ENCODE results near the gene CPNE5.

The CPNE5 gene

DNA sequence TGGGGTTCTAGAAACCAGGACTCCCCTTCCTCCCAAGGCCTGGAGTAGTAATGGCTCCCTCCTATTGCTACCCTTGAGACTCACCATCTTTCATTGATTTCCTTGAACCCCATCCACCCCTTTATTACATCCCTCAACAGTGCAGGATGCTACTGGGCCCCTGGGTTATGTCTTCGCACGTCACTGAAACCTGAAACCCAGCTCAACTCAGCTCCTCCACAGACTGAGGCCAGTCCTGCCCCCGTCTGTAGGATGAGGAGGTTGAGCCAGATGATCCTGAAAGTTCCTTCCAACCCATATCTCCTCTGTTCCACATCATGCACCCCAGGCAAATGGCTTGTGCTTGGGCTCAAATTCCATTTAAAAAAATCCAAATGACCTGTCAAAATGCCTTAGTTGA, 21.4 kb downstream of the CPNE5 start:
- H3K4me2 ChIP-seq (ENCODE audit: low read length), result no peak overlapping the region
- H3K9me3 ChIP-seq (ENCODE audit: insufficient read depth, low read length), result no peaks in the 10 kb centered on the region
- no peaks in the 10 kb centered on the region for H3K36me3 ChIP-seq (replicated peaks; ENCODE audit: low read depth, low read length)
- no peak overlapping the region for H3K4me3 ChIP-seq (ENCODE audit: low read length)
- H3K27ac ChIP-seq (ENCODE audit: low read length), result no peak overlapping the region
- no peaks in the 10 kb centered on the region for H4K20me1 ChIP-seq (ENCODE audit: insufficient read depth, low read length)
- no peak for TF ChIP-seq EZH2phosphoT487 (IDR thresholded peaks at IDR 0.05; ENCODE audit: low read depth)
- TF ChIP-seq, protein P1, sequence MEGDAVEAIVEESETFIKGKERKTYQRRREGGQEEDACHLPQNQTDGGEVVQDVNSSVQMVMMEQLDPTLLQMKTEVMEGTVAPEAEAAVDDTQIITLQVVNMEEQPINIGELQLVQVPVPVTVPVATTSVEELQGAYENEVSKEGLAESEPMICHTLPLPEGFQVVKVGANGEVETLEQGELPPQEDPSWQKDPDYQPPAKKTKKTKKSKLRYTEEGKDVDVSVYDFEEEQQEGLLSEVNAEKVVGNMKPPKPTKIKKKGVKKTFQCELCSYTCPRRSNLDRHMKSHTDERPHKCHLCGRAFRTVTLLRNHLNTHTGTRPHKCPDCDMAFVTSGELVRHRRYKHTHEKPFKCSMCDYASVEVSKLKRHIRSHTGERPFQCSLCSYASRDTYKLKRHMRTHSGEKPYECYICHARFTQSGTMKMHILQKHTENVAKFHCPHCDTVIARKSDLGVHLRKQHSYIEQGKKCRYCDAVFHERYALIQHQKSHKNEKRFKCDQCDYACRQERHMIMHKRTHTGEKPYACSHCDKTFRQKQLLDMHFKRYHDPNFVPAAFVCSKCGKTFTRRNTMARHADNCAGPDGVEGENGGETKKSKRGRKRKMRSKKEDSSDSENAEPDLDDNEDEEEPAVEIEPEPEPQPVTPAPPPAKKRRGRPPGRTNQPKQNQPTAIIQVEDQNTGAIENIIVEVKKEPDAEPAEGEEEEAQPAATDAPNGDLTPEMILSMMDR (IDR thresholded peaks at IDR 0.05; ENCODE audit: low read depth, low read length), result no peak
- H3K4me1 ChIP-seq (ENCODE audit: low read length), result no peaks in the 10 kb centered on the region
- no peak overlapping the region for H2AFZ ChIP-seq (ENCODE audit: low read depth, low read length)
- no peaks in the 10 kb centered on the region for H3K27me3 ChIP-seq (ENCODE audit: low read depth, low read length)
- no peaks in the 10 kb centered on the region for H3K79me2 ChIP-seq (ENCODE audit: low read length)
- H3K9ac ChIP-seq (ENCODE audit: low read length), result no peak overlapping the region

DNA sequence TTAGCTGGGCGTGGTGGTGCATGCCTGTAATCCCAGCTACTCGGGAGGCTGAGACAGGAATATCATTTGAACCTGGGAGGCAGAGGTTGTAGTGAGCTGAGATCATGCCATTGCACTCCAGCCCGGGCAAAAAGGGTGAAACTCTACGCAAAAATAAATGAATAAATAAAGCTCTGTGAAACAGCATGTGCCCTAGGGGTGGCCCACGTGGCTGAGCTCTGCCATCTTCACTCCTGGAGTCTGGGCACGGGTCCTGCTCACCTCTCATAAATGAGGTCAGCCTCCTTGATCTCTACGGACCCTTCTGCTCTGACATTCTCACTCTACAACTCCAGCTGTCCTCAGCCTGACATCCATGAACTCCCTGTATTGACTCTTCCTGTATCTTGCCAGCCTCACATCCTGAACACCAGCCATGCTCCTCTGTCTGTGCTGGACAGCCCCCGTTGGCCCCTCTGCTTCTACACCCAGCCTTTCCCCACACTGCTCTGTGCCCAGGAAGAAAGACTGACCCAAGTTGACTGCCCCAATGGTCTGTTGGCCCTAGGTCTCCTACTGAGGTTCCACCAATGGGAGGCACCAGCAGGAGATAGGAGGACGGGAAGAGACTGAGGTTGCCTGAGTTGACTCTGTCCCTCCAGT, 21.9 kb downstream of the CPNE5 start:
- H3K27me3 ChIP-seq (ENCODE audit: low read depth, low read length), result no peaks in the 10 kb centered on the region
- no peaks in the 10 kb centered on the region for H3K36me3 ChIP-seq (replicated peaks; ENCODE audit: low read depth, low read length)
- H3K27ac ChIP-seq (ENCODE audit: low read length), result no peak overlapping the region
- H4K20me1 ChIP-seq (ENCODE audit: insufficient read depth, low read length), result no peaks in the 10 kb centered on the region
- TF ChIP-seq, protein P1 (IDR thresholded peaks at IDR 0.05; ENCODE audit: low read depth, low read length), result no peak
- no peak for TF ChIP-seq EZH2phosphoT487 (IDR thresholded peaks at IDR 0.05; ENCODE audit: low read depth)
- no peak overlapping the region for H3K4me2 ChIP-seq (ENCODE audit: low read length)
- H3K79me2 ChIP-seq (ENCODE audit: low read length), result no peaks in the 10 kb centered on the region
- no peaks in the 10 kb centered on the region for H3K4me1 ChIP-seq (ENCODE audit: low read length)
- H3K4me3 ChIP-seq (ENCODE audit: low read length), result no peak overlapping the region
- no peak overlapping the region for H2AFZ ChIP-seq (ENCODE audit: low read depth, low read length)
- no peak overlapping the region for H3K9ac ChIP-seq (ENCODE audit: low read length)
- H3K9me3 ChIP-seq (ENCODE audit: insufficient read depth, low read length), result no peaks in the 10 kb centered on the region

DNA sequence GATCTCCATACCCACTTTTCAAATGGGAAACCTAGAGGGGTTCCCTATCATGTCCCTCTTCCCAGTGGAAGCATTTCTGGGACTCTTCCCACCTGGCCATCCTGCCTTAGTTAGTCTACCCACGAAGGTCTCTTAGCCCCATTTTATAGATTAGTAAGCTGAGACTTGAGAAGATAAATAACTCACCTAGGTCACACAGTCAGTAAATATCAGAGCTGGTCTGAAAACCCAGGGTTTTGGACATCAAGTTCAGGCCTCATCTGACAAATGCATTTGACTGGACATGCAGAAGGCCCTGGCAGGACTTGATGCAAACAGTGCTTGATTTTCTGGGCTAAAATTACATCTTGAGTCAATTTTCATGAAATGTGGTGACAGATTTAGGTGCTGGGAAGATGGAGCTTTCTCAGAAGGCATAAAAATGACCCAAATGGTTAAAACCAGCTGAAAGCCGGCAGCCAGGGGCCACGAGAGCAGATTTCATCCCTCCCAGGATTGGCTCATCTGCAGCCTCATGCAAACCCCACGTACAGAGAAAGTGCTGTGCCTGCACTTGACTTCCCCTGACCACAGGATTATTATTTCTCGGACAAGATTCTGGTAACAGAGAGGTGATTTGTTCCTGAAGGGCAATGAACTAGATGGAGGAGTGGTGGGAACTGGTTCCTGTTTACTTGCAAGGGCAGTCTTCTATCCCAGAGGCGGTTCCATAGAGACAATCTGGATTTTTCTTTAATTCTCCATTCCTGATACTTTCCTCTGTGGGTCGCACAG, 23.1 kb downstream of the CPNE5 start:
- Histone ChIP-seq H3K27me3 (ENCODE audit: low read depth, low read length) (no peaks in the 10 kb centered on the region), H3K9me3 (ENCODE audit: insufficient read depth, low read length) (no peaks in the 10 kb centered on the region), H3K27ac (ENCODE audit: low read length) (no peak overlapping the region), H3K4me1 (ENCODE audit: low read length) (no peaks in the 10 kb centered on the region), H3K4me2 (ENCODE audit: low read length) (no peak overlapping the region), H3K4me3 (ENCODE audit: low read length) (no peak overlapping the region), H3K79me2 (ENCODE audit: low read length) (no peaks in the 10 kb centered on the region), H4K20me1 (ENCODE audit: insufficient read depth, low read length) (no peaks in the 10 kb centered on the region), H3K9ac (ENCODE audit: low read length) (no peak overlapping the region), H3K36me3 (replicated peaks; ENCODE audit: low read depth, low read length) (no peaks in the 10 kb centered on the region), H2AFZ (ENCODE audit: low read depth, low read length) (no peak overlapping the region)
- TF ChIP-seq, protein P1 (IDR thresholded peaks at IDR 0.05; ENCODE audit: low read depth, low read length), result no peak

DNA sequence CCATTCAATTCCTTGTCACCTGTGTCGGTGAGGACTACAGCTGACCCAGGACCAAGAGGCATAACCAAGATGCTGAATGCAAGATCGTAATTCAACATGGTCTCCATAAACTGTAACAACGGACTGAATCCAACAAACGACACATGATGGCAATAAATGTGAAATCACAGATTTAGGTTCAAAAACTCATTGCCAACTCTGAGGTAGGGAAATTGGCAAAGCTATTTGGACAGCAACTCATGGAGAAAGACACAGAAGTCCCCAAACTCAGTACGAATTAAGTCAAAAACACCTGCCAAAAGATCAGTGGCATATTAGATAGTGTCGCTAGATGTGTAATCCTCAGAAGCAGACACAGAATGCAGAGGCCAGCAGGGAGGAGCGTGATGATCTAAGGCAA, 25.0 kb downstream of the CPNE5 start:
- Histone ChIP-seq H3K9ac (ENCODE audit: low read length) (no peak overlapping the region), H4K20me1 (ENCODE audit: insufficient read depth, low read length) (no peaks in the 10 kb centered on the region), H3K4me2 (ENCODE audit: low read length) (no peak overlapping the region), H3K27ac (ENCODE audit: low read length) (no peak overlapping the region), H3K9me3 (ENCODE audit: insufficient read depth, low read length) (no peaks in the 10 kb centered on the region), H2AFZ (ENCODE audit: low read depth, low read length) (no peak overlapping the region), H3K79me2 (ENCODE audit: low read length) (no peaks in the 10 kb centered on the region), H3K4me3 (ENCODE audit: low read length) (no peak overlapping the region), H3K4me1 (ENCODE audit: low read length) (no peaks in the 10 kb centered on the region), H3K27me3 (ENCODE audit: low read depth, low read length) (no peaks in the 10 kb centered on the region), H3K36me3 (replicated peaks; ENCODE audit: low read depth, low read length) (no peaks in the 10 kb centered on the region)
- TF ChIP-seq, protein P1 (IDR thresholded peaks at IDR 0.05; ENCODE audit: low read depth, low read length), result no peak

Measured in OCI-LY3 (cell line).